GM19238 (cell line): ENCODE data around the gene SLC38A6.
"Not testable (repeated sequence)": the region's sequence is repeated elsewhere in the genome, so short reads cannot be mapped to it uniquely, and the experiment has no call there.

Source experiments
- DNase-seq: peaks from one replicate; pipeline ENCODE4 v3.0.0; 2011; ENCODE audit warnings: low spot score; ENCODE audit not compliant: insufficient read length

The SLC38A6 gene

DNA sequence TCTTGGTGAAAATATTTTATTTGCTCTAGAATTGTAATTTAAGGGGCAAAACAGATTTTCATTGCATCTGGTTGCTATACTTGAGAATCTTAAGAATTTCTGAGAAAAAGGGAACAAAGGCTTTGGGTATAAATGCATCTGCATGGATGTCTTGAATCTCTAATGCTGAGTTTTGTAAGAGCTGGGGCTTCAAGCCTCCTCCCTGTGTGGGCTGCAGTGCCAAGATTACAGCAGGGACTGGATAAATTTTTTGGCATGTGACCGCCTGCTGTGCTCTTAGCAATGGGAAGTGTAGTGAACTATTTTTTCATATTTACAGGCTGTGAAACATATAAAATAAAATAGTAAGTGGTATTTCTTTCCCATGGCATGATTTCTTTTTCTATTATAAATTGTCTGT is 70.0 kb downstream of the SLC38A6 start:
- DNase-seq: no peak

DNA sequence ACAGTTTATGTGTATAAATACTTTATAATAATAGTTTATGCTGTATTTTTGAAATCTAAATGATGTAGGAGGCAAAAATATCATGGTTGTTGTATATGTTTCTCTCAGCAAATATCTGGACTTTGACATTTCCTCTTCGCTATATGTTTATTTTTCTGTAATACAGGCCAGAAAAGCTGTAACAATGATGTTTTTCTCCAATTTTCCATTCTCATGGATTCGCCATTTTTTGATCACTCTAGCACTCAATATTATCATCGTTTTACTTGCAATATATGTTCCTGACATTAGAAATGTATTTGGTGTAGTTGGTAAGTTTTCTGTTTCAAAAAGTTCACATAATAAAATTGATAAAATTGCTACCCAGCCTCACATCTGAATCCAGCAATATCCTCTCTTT is 70.6 kb downstream of the SLC38A6 start:
- no peak for DNase-seq

DNA sequence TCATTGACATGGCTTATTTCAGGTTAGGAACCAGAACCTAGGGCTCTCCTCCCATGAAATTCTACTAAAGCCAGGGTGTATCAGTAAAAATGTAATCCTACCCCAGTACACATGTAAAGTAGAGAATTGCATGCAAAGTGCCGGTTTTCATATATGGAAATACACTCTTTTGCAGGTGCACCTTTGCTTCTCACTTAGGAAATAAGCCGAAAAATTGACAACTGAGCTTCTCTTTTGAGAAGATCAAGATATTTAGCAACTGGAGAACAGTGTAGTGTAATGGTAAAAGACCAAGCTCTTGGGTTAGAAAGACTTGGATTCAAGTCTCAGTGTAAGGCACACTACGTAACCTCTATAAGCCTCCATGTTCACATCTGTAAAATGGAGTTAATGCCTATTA is 82.4 kb downstream of the SLC38A6 start:
- no peak for DNase-seq

DNA sequence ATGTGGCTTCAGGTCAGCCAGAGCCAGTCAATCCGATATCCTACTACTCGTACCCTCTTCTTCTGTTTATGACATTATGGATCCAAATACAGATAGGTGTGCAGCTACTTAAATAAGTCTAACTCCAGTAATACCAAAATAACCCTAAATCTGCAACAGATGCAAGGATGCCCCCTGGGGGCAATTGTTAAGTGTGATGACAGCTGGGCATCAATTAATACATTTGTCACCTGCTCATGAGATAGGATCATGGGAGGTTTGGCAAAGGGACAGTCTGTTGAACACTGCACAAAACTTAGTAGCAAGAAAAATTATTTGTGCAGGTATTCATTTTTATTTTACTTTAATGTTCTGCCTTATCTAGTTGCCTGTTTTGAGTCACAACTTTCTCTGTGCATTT is 83.2 kb downstream of the SLC38A6 start:
- no peak for DNase-seq

DNA sequence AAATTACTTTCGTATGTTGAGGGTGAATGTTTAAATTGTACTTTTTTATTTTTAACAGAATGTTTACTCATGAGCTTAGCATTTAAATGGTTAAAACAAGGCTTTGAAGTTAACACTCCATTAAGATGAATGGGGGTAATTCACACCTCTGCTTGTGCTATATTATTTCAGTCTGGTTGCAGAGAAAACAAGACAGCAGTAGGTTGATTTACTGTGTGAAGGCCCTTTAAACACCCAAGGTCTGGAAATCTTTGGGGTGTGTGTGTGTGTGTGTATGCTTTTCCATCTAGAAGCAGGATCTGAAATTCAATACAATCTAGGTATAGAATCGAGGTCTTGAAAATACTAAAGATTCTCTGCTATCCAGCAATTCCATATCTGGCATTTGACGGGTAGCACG is 83.8 kb downstream of the SLC38A6 start:
- DNase-seq: no peak

DNA sequence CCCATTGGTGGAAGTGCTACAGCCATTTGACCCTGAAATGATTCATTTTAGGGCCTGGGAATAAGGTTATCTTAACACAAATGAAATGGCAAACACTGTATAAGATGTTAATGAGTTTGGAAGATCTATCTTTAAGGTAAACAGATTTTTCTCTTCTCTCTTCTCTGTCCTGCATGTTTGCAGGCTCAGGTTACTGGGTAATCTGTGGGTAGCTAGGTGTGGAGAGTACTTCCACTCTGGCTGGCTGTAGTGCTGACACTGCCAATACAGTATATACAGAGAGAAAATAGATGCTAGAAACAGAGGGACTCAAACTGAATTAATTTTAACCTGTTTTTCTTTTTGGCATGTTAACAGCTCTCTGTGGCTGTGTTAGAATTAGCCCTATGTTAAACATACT is 84.6 kb downstream of the SLC38A6 start:
- DNase-seq: no peak

DNA sequence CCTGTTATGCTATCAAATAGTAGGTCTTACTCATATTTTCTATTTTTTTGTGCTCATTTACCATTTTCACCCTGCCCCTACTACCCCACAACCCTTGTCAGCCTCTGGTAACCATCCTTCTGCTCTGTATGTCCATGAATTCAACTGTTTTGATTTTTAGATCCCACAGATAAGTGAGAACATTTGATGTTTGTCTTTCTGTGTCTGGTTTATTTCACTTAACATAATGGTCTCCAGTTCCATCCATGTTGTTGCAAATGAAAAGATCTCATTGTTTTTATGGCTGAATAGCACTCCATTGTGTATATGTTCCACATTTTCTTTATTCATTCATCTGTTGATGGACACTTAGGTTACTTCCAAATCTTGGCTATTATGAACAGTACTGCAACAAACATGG is 91.4 kb downstream of the SLC38A6 start:
- DNase-seq: not testable (repeated sequence)

DNA sequence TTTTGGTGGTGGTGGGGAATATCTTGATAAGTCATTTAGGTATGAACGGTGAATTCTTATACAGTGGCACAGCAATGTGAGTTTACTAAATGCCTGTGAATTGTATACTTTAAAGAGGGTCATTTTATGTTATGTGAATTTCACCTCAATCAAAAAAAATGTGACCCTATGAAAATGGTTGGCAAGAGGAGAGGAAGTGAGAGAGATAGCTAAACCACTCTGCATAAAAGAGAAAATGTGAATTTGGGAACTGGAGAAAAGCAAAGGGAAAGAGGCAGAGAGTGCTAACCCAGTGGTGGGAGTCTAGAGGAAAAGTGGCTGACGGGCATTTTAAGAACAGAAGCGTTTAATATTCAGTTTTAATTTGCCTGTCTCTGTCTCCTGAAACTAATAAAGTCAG is 93.8 kb downstream of the SLC38A6 start:
- DNase-seq: no peak

DNA sequence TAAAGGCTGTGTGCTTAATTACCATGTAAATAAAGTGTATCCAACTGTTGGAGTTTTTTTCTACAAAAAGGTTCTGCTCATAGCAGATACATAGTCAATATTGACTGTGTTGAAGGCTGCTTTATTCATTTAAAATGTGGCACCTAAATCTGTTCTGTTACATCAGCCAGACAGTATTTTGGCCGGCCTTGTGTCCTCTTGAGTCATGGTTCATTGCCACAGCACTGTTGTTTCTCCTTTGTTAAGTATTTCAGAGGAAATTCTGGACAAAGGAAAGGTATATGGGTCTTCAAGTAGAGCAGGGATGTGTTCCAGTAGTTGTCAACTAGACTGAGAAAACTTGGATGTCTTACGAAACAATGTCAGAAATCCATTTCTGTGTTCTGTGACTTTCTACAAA is 95.5 kb downstream of the SLC38A6 start:
- DNase-seq: no peak

DNA sequence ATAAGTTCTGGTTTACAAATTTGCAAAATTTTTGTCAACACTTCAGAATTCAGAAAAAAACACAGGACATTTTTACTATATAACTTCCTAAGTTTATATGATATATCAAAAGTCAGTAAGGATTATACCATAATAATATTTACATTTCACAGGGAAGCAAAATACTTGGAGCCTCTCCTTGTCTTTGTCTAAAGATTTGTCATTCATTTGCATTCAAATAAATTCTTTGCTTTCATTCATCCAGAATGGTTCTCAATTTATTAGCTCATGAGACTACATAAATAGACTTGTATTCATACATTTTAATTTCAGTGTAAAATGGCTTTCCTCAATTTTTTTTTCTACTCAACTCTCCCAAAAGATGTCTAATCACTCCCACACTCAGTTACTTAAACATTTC is 96.4 kb downstream of the SLC38A6 start:
- no peak for DNase-seq

DNA sequence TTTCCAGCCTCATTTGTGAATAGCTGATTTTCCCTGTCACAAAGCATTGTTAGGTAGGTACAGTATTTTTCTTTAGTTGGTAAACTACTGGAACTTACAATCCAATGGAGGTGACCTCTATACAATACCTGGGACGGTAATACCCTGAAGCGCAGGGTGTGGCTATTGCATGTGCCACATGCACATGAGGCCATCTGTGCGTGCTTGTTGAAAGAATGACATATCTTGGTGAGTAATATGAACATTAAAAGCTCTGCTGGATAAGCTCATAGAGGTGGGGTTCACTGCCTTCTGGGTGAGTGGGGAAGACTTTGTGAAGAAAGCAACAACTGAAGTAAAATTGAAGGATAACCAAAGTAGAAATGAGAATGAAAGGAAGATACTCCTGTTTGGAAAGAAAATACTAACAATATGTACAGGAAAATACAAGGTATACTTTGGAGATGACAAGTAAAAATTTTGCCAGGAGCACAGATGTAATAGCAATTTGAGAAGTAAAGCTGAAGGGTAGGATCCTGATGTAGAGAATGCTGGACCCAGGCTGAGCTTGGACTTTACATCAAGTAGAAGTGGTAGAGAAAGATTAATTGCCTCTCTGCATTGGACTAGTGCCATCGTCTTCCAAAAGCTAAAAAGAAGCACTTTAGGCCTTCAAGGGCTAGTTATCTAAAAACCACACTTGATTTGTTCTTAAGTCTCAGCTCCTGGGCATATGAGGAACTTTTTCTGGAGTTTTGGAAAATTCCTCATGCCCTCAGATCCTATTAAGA is 97.1 kb downstream of the SLC38A6 start:
- DNase-seq: no peak

DNA sequence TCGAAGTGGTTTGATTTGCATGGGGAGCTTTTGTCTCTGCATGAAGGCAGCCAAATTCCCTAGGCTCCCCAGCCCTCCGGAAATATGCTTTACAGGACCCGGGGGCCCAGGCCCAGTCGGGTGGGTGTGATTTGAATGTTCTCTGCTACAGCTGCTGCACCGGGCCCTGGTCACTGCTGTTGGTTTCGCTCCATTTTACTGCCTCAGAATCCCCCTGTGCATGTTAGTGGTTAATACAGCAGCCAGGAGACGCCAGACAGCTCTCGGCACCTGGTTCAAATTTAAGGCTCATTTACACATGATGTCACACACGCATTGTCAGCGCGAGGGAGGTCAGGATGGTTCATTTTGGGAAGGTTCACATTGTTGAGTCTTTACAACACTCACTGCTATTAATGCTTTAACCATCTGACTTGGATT is 99.6 kb downstream of the SLC38A6 start:
- no peak for DNase-seq

DNA sequence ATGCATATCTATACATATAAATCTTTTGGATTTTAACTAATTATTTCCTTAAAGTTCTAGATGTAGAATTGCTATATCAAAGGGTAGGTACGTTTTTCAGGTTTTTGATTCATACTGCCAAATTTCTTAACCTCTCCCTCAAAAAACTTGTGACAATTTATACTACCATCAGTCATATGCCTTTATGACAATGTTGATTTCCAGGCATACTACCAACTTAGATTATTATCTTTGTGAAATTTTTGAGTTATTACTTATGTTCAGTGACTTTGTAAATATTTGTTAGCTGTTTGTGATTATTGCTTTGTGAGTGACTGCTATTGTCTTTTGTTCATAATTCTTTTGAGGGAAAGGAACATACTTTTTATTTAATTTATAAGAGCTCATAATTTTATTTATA is 107.0 kb downstream of the SLC38A6 start:
- no peak for DNase-seq

DNA sequence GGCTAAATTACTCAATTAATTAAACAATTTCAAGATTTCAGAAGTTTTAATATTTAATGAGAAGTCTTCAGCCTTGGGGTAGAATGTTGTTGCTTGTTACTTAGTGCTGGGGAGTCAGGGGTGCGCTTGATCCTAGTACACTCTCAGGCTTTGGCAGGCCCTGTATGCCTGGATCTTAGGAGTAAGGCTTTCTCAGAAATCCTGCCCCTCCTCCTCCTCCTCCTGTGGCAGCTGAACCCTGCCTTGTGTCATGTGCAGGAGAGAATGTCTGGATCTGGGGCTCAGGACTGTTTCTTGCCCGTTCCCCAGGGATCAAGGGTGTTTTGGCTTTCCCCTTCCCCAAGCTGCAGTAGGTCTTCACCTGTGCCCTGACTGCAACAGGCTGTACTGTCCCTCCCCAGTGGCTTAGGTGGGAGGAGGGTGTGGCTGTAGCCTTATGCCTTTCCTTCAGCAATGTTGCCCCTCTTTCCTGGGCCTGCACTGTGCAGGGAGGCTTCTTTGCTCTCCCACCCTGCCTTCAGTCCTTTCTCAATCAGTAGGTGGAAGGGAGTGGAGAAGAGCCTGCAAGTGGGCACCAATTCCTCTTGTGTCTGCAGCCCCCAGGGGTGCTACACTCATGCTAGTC is 108.2 kb downstream of the SLC38A6 start:
- no peak for DNase-seq

DNA sequence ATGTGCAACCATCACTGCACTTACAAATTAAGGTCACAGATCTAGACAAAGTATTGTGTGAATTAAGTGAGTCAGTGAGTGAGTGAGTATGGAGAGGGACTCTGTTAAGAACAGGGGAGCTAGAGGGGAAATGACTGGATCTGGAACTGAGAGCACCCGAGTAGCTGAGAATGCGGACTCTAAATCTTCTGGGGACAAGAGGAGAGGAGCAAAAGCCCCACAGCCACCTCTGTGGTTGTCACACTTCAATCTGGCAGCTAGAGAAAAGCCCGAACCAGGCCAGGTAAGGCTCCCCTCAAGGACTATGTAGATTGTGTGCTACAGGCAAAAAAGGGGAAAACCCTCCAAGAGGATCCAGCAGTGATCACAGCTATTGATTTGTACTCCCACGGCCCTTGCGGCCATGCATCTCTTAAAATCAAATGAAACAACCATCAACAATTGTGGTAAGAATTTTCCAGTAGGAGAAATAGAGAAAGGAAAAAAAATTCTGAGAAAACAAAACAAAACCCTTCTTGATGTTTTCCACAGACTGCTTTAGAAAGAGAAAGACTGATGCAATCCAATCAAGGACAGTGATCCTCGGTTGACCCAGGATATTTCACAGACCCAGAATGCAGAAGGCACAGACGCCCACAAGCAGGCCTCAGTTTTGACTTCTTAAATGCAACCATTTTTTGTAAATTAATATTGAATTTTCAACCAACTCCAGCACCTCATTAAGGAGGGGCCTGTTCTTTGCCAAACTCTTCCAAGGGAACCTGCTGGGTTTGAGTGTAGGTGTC is 109.6 kb downstream of the SLC38A6 start:
- no peak for DNase-seq

DNA sequence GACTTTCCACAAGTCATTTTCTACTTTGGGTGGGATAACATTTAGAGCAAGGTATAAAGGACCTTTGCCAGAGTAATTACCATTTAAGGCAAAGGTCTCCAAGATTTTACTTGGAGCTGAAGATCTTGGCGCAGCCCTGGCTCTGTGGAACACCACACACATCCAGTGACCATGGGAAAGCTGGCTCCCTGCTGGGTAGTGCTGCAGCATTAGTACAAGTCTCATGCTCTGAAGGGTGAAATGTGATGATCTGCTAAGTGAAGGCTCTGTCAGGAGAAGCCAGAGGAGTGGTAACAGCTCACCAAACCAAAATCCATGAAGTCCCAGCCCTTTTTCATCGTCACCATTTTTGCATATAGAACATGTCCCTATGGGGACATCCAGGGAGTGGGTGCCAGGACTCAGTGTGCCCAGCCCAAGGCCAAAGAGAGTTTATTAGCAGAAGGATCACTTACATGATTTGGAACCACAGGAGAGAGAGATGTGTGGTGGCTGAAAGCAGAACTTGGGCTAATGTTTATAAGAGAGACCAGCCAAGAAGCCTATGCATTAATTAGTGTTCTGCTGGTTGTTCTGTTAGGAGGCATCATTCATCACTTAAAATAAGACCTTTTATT is 110.7 kb downstream of the SLC38A6 start:
- DNase-seq: no peak

DNA sequence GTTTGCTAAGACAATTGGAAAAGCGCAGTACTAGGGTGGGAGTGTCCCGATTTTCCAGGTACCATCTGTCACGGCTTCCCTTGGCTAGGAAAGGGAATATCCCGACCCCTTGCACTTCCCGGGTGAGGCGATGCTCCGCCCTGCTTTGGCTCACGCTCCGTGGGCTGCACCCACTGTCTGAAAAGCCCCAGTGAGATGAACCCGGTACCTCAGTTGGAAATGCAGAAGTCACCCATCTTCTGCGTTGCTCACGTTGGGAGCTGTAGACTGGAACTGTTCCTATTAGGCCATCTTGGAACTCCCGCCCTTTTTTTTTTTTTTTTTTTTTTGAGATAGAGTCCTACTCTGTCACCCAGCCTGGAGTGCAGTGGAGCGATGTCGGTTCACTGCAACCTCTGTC is 117.1 kb downstream of the SLC38A6 start:
- DNase-seq: not testable (repeated sequence)

DNA sequence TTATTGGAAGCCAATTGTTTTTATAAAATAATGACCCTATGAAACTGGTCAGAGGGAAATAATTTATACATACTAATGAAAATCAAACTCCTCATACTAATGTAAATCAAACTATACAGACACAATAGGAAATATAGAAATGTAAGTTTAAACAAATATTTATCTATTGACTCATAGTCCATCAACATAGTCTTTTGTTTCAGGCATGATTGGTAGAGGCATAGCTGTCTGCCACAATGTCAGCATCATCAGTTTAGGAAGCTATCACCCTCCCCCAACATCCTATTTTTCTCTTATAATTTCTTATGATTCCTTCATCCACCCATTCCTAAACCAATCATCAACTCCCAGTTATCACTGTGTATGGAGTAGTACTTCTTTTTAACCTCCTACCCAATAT is 117.7 kb downstream of the SLC38A6 start:
- no peak for DNase-seq

DNA sequence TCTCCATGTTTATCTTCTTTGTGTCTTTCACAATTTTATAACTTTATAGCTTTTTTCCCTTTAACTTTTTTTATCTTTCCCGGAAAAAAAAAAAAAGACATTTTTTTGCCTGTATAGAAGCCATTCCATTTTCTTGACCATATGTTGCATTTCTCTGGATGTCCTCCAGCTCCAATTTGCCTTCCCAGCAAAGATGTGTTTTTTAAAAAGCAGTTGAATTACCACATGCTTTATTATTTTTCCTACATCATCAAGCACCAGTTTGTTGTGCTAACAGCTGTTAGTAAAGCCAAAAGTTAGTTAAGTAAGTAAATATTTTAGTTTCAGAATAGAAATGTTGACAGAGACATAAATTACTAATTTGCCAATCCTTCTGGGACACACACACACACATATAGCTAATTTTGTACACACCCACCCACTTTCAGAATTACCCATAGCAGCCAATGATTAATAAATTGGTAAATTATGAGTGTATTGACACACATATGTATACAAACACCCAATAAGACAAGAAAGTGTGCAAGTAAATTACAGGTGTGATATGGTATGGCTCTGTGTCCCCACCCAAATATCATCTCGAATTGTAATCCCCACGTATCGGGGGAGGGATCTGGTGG is 118.3 kb downstream of the SLC38A6 start:
- no peak for DNase-seq

DNA sequence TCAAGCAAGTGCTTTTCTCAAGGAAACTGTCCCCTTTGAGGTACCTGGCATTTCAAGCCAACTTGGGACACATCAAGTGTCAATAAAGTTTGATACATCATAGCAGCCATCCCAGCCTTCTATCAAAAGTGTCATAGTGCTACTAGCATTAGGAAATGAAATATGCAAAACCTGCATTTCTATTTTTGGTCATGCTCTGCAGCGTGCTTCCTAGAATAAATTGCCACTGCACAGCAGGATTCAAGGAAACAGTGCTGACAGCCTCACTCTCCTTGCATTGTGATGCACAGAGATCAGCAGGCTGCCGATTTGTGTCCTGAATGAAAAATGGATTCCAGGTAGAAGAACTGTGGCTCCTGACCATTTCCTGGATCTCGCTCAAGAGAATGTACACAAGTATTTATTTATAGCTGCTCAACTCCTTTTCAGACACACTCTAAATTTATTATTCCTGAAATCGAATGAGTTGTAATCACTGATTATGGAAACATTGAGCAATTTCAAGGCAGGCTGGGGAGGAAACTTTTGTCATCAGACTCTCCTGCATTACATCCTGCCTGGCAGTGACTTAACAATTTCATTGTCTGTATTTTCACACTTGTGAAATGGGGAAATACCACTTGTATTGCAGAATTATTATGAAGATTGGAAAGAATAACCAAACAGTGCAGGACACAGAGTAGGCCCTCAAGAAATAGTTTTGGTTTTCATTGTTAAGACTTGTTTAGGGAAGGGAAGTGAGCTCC is 120.9 kb downstream of the SLC38A6 start:
- no peak for DNase-seq
